Measurements from ENCODE around the gene ZFPM1. TPM values are rescaled to one million over a fixed set of nuclear protein-coding genes. Genes with fewer than 3 reads are reported as not detected.

The ZFPM1 gene
- total and polyA plus RNA-seq, 2 experiments from 2014 or later, result 0.53 to 2.2 TPM

DNA sequence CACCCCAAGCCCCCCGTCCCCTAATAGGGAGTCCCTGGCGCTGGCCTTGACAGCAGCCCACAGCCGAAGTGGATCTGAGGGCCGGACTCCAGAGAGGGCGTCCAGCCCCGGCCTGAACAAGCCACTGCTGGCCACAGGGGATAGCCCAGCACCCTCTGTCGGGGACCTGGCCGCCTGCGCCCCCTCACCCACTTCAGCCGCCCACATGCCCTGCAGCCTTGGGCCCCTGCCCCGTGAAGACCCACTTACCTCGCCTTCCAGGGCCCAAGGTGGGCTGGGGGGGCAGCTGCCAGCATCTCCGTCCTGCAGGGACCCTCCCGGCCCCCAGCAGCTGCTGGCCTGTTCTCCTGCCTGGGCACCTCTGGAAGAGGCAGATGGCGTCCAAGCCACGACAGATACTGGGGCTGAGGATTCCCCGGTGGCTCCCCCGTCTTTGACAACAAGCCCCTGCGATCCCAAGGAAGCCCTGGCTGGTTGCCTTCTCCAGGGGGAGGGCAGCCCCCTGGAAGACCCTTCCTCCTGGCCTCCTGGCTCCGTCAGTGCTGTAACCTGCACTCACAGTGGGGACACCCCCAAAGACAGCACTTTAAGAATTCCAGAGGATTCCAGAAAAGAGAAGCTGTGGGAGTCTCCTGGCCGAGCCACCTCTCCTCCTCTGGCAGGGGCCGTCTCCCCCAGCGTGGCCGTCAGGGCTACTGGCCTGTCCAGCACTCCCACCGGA lies 19.3 kb upstream of the ZFPM1 start:
- Histone ChIP-seq H3K27me3 (ENCODE audit: insufficient read depth) (no peaks in the 10 kb centered on the region), H3K9me2 (ENCODE audit: insufficient read depth) (no peaks in the 10 kb centered on the region), H3K4me2 (no peak overlapping the region), H3K27ac (ENCODE audit: low read depth) (no peak overlapping the region), H3K4me1 (ENCODE audit: insufficient read depth) (no peaks in the 10 kb centered on the region), H4K20me1 (replicated peaks; ENCODE audit: insufficient read depth) (no peaks in the 10 kb centered on the region), H3K36me3 (ENCODE audit: insufficient read depth) (no peaks in the 10 kb centered on the region), H2AFZ (no peak overlapping the region), H3K4me3 (no peak overlapping the region), H3F3A (replicated peaks; ENCODE audit: low read depth) (no peaks in the 10 kb centered on the region), H3K79me2 (replicated peaks; ENCODE audit: insufficient read depth) (no peaks in the 10 kb centered on the region)
- Mint-ChIP-seq H3K4me1 (peaks cover 2% of the 10 kb centered on the region; the same call in 2 of the 3 replicates), H3K4me3 (no peak overlapping the region), H3K27ac (no peak overlapping the region), H3K27me3 (ENCODE audit: insufficient read depth, low read depth, poor library complexity) (peaks cover 12% of the 10 kb centered on the region), H3K36me3 (ENCODE audit: low read depth) (no peaks in the 10 kb centered on the region), H3K9me3 (no peaks in the 10 kb centered on the region)
- no peak for DNase-seq (ENCODE audit: low spot score)
- TF ChIP-seq CTCF (conservative IDR thresholded peaks at IDR 0.05; ENCODE audit: low read depth in 2 of 2), result no peak
- TF ChIP-seq, protein P1, sequence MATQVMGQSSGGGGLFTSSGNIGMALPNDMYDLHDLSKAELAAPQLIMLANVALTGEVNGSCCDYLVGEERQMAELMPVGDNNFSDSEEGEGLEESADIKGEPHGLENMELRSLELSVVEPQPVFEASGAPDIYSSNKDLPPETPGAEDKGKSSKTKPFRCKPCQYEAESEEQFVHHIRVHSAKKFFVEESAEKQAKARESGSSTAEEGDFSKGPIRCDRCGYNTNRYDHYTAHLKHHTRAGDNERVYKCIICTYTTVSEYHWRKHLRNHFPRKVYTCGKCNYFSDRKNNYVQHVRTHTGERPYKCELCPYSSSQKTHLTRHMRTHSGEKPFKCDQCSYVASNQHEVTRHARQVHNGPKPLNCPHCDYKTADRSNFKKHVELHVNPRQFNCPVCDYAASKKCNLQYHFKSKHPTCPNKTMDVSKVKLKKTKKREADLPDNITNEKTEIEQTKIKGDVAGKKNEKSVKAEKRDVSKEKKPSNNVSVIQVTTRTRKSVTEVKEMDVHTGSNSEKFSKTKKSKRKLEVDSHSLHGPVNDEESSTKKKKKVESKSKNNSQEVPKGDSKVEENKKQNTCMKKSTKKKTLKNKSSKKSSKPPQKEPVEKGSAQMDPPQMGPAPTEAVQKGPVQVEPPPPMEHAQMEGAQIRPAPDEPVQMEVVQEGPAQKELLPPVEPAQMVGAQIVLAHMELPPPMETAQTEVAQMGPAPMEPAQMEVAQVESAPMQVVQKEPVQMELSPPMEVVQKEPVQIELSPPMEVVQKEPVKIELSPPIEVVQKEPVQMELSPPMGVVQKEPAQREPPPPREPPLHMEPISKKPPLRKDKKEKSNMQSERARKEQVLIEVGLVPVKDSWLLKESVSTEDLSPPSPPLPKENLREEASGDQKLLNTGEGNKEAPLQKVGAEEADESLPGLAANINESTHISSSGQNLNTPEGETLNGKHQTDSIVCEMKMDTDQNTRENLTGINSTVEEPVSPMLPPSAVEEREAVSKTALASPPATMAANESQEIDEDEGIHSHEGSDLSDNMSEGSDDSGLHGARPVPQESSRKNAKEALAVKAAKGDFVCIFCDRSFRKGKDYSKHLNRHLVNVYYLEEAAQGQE (IDR thresholded peaks at IDR 0.05; ENCODE audit: unreplicated experiment), result no peak
- TF ChIP-seq CREB1 (CRISPR knock-in tag; IDR thresholded peaks at IDR 0.05; ENCODE audit: low read depth), result no peak
- TF ChIP-seq ZNF114 (CRISPR knock-in tag; IDR thresholded peaks at IDR 0.05), result no peak
- TF ChIP-seq ZNF331 (CRISPR knock-in tag; IDR thresholded peaks at IDR 0.05; ENCODE audit: low read depth), result no peak
- no peak for TF ChIP-seq EZH2 (IDR thresholded peaks at IDR 0.05; ENCODE audit: low read depth, unreplicated experiment)
- TF ChIP-seq STAT1 (IDR thresholded peaks at IDR 0.05; ENCODE audit: unreplicated experiment), result no peak
- no peak for ATAC-seq

DNA sequence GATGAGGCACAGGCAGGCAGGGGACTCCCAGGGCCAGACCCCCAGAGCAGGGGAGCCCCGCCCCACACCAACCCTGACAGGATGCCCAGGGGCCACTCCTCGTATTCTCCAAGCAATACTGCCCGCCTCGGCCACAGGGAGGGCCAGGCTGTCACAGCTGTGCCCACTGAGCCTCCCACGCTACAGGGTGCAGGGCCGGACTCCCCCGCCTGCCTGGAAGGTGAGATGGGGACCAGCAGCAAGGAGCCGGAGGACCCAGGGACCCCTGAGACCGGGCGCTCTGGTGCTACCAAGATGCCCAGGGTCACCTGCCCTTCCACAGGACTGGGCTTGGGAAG lies 18.8 kb upstream of the ZFPM1 start:
- Histone ChIP-seq H3K79me2 (replicated peaks; ENCODE audit: insufficient read depth) (no peaks in the 10 kb centered on the region), H3K4me1 (ENCODE audit: insufficient read depth) (no peaks in the 10 kb centered on the region), H3K27me3 (ENCODE audit: insufficient read depth) (no peaks in the 10 kb centered on the region), H3K9me2 (ENCODE audit: insufficient read depth) (no peaks in the 10 kb centered on the region), H3F3A (replicated peaks; ENCODE audit: low read depth) (no peaks in the 10 kb centered on the region), H3K36me3 (ENCODE audit: insufficient read depth) (no peaks in the 10 kb centered on the region), H3K27ac (ENCODE audit: low read depth) (no peak overlapping the region), H3K4me2 (no peak overlapping the region), H3K4me3 (no peak overlapping the region), H2AFZ (no peak overlapping the region), H4K20me1 (replicated peaks; ENCODE audit: insufficient read depth) (no peaks in the 10 kb centered on the region)
- Mint-ChIP-seq H3K27me3 (ENCODE audit: insufficient read depth, low read depth, poor library complexity) (peaks cover 12% of the 10 kb centered on the region), H3K9me3 (no peaks in the 10 kb centered on the region), H3K36me3 (ENCODE audit: low read depth) (no peaks in the 10 kb centered on the region), H3K27ac (no peak overlapping the region), H3K4me3 (no peak overlapping the region), H3K4me1 (peaks cover 2% of the 10 kb centered on the region; the same call in 2 of the 3 replicates)
- DNase-seq (ENCODE audit: low spot score) (no peak), ATAC-seq (no peak)
- no peak for TF ChIP-seq ZNF331 (CRISPR knock-in tag; IDR thresholded peaks at IDR 0.05; ENCODE audit: low read depth)
- TF ChIP-seq JUNB (IDR thresholded peaks at IDR 0.05; ENCODE audit: unreplicated experiment), result no peak
- TF ChIP-seq NANOG (IDR thresholded peaks at IDR 0.05; ENCODE audit: borderline replicate concordance), result no peak
- TF ChIP-seq CREB1 (CRISPR knock-in tag; IDR thresholded peaks at IDR 0.05; ENCODE audit: low read depth), result no peak
- TF ChIP-seq ZNF114 (CRISPR knock-in tag; IDR thresholded peaks at IDR 0.05), result no peak
- TF ChIP-seq, protein P1 (IDR thresholded peaks at IDR 0.05; ENCODE audit: unreplicated experiment), result no peak
- TF ChIP-seq CTCF (conservative IDR thresholded peaks at IDR 0.05; ENCODE audit: low read depth in 2 of 2), result no peak
- TF ChIP-seq POLR2AphosphoS5 (IDR thresholded peaks at IDR 0.05; ENCODE audit: low read depth), result no peak
- no peak for TF ChIP-seq EZH2 (IDR thresholded peaks at IDR 0.05; ENCODE audit: low read depth, unreplicated experiment)

Measured in GM23338 (cell line).